ENCODE measurements around the gene LCOR. TPM values are rescaled to one million over a fixed set of nuclear protein-coding genes. Genes with fewer than 3 reads are reported as not detected.

LCOR gene
- total RNA-seq, 1 donor from 2014 or later: 39.5 TPM

- Histone ChIP-seq H3K4me1 (no peaks in the 10 kb centered on the region), H3K36me3 (peaks cover 40% of the 10 kb centered on the region), H3K9me3 (no peaks in the 10 kb centered on the region), H3K27ac (no peak overlapping the region), H3K4me3 (no peak overlapping the region), H3K27me3 (no peaks in the 10 kb centered on the region)
- ATAC-seq: no peak
- intact Hi-C loops (cut with DNase I): no loop called here
- DNase-seq: no peak
- TF ChIP-seq CTCF (IDR thresholded peaks at IDR 0.05): no peak
Observed at GRCh38 chr10:96951954-96952353, 119.9 kb downstream of the LCOR start.

- ATAC-seq (no peak), DNase-seq (no peak)
- Histone ChIP-seq H3K36me3 (peaks cover 30% of the 10 kb centered on the region), H3K4me3 (no peak overlapping the region), H3K27ac (no peak overlapping the region), H3K9me3 (no peaks in the 10 kb centered on the region), H3K4me1 (peaks cover 4% of the 10 kb centered on the region), H3K27me3 (no peaks in the 10 kb centered on the region)
- no peak for TF ChIP-seq CTCF (IDR thresholded peaks at IDR 0.05)
- intact Hi-C loops (cut with DNase I): no loop called here
Observed at GRCh38 chr10:96955794-96956193, 123.7 kb downstream of the LCOR start.

GRCh38 chr10:96958071-96958470 is 126.0 kb downstream of the LCOR start:
- Histone ChIP-seq H3K27ac (no peak overlapping the region), H3K27me3 (no peaks in the 10 kb centered on the region), H3K36me3 (peaks cover 25% of the 10 kb centered on the region), H3K9me3 (no peaks in the 10 kb centered on the region), H3K4me1 (peaks cover 4% of the 10 kb centered on the region), H3K4me3 (no peak overlapping the region)
- no peak for TF ChIP-seq CTCF (IDR thresholded peaks at IDR 0.05)
- DNase-seq (no peak), ATAC-seq (no peak)
- intact Hi-C loops (cut with DNase I): no loop called here

- intact Hi-C loops (cut with DNase I): no loop called here
- H3K4me3 ChIP-seq: no peak overlapping the region
- no peak for TF ChIP-seq CTCF (IDR thresholded peaks at IDR 0.05)
- peaks cover 4% of the 10 kb centered on the region for H3K4me1 ChIP-seq
- H3K27me3 ChIP-seq: no peaks in the 10 kb centered on the region
- DNase-seq (no peak), ATAC-seq (no peak)
- no peak overlapping the region for H3K27ac ChIP-seq
- peaks cover 23% of the 10 kb centered on the region for H3K36me3 ChIP-seq
- no peaks in the 10 kb centered on the region for H3K9me3 ChIP-seq
Observed at GRCh38 chr10:96959733-96960132, 127.6 kb downstream of the LCOR start.

- H3K36me3 ChIP-seq: peaks cover 12% of the 10 kb centered on the region
Observed at GRCh38 chr10:96960872-96961271, 128.8 kb downstream of the LCOR start.

More at GRCh38 chr10:96960872-96961271, 128.8 kb downstream of the LCOR start:
- H3K9me3 ChIP-seq: no peaks in the 10 kb centered on the region
- ATAC-seq: no peak
- no peak overlapping the region for H3K4me3 ChIP-seq
- DNase-seq: no peak
- intact Hi-C loops (cut with DNase I): no loop called here
- no peaks in the 10 kb centered on the region for H3K27me3 ChIP-seq
- peaks cover 4% of the 10 kb centered on the region for H3K4me1 ChIP-seq
- no peak for TF ChIP-seq CTCF (IDR thresholded peaks at IDR 0.05)
- H3K27ac ChIP-seq: no peak overlapping the region

Data from upper lobe of right lung (tissue), 1 donor.